Measurements from ENCODE around the gene GPC6. TPM values are rescaled to one million over a fixed set of nuclear protein-coding genes. Genes with fewer than 3 reads are reported as not detected.

Gene GPC6
- total RNA-seq, 2 experiments from 2014 or later, result not detected

DNA sequence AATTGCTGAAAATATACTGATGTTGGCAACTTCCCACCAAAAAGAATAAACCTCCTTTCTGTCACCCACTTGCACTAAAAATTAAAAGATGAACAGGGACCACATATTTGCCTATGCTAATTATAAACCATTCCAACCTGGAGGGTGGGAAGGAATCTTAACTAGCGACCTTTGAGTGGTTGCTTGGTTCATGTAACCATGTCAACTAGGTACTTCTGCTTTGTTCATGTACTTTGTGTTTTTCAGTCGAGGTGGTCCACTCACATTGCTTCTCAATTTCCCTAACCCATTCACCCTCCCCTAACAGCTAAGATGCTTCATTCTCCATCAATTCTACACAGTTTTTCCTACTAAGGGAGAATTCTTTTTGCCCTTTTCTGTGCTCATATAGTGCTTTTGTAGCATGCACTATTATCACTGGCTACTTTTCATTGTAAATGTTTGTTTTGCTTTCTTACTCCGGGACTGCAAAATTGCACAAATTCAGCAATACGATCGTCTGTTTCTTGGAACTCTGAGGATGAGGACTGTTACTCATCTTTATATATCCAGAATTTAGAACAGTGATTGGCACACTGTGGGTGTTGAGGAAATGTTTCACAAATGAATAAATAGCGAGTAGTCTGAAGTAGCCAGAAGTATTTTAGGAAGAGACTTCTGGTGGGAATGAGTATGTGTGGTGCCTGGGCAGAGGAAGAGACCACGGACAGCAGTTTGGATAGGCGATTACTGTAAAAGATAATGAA, 187.5 kb downstream of the GPC6 start:
- POLR2A ChIA-PET, result no interaction called here
- no peaks in the 10 kb centered on the region for H3K9me3 Mint-ChIP-seq
- no peak for DNase-seq
- CTCF ChIA-PET, result no interaction called here
- H3K4me3 Mint-ChIP-seq, result no peak overlapping the region
- intact Hi-C loops (cut with micrococcal nuclease), result no loop called here
- no peaks in the 10 kb centered on the region for H3K4me1 Mint-ChIP-seq (ENCODE audit: low read depth)
- no peaks in the 10 kb centered on the region for H3K27me3 Mint-ChIP-seq
- no peak overlapping the region for H3K27ac Mint-ChIP-seq
- H3K36me3 Mint-ChIP-seq, result no peaks in the 10 kb centered on the region

DNA sequence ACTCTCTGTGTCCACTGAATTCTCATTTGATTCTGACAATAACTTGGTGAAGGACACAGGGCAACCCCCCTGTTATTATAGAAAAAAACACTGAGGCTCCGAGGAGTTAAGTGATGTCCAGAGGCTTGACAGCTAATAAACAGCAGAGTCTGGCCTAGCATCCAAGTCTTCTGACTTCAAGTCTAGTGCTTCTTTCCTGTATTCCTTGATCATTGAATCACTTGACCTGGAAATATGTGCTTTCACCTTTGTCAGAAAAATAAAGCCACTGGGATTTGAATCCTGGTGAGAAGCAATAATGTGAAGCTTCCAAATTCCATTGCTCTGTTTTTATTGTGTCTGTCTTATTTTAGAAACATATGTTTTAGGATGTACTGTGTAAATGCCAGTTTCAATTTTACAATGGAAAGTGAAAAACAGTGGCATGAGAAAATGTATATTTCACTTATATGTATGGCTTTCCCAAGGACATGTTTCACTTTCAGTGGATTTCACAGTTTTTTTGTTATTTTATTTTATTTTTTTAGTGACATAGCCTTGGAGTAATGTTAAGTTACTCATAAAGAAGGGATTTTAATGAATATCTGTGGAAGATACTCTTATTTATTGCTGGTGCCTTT, 190.2 kb downstream of the GPC6 start:
- H3K4me1 Mint-ChIP-seq (ENCODE audit: low read depth), result no peaks in the 10 kb centered on the region
- no peak overlapping the region for H3K27ac Mint-ChIP-seq
- intact Hi-C loops (cut with micrococcal nuclease), result no loop called here
- no peak for DNase-seq
- H3K4me3 Mint-ChIP-seq, result no peak overlapping the region
- no peaks in the 10 kb centered on the region for H3K36me3 Mint-ChIP-seq
- POLR2A ChIA-PET, result no interaction called here
- no peaks in the 10 kb centered on the region for H3K9me3 Mint-ChIP-seq
- CTCF ChIA-PET, result no interaction called here
- H3K27me3 Mint-ChIP-seq, result no peaks in the 10 kb centered on the region

DNA sequence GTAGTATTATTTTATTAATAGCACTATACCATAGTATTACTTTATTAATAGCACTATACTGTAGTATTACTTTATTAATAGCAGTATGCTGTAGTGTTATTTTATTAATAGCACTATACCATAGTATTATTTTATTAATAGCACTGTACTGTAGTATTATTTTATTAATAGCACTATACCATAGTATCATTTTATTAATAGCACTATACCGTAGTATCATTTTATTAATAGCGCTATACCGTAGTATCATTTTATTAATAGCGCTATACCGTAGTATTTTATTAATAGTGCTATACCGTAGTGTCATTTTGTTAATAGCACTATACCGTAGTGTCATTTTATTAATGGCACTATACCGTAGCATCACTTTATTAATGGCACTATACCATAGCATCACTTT, 191.8 kb downstream of the GPC6 start:
- no peak for DNase-seq
- H3K9me3 Mint-ChIP-seq, result no peaks in the 10 kb centered on the region
- ChIA-PET POLR2A (no interaction called here), CTCF (no interaction called here)
- H3K4me1 Mint-ChIP-seq (ENCODE audit: low read depth), result no peaks in the 10 kb centered on the region
- H3K27ac Mint-ChIP-seq, result no peak overlapping the region
- no peaks in the 10 kb centered on the region for H3K27me3 Mint-ChIP-seq
- no peaks in the 10 kb centered on the region for H3K36me3 Mint-ChIP-seq
- intact Hi-C loops (cut with micrococcal nuclease), result no loop called here
- no peak overlapping the region for H3K4me3 Mint-ChIP-seq

DNA sequence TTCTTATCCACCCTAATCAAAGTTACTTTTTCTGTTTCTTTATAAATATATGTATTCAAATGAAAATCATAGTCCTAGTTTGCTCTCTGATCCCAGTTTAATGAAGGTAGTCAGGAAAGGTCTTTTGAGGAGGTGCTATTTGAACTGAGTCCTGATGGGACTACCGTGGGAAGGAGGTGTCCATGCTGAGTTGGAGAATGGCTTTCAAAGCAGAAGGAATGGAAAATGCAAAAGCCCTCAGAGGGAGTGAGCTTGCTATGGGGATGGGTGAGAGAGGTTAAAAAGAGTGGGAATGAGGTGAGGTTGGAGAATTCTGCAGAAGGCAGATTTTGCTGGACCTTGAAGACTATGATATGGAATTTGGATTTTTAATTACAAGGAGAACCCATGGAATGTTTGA, 193.6 kb downstream of the GPC6 start:
- Mint-ChIP-seq H3K4me1 (ENCODE audit: low read depth) (no peaks in the 10 kb centered on the region), H3K27ac (no peak overlapping the region), H3K9me3 (no peaks in the 10 kb centered on the region), H3K36me3 (no peaks in the 10 kb centered on the region), H3K27me3 (no peaks in the 10 kb centered on the region), H3K4me3 (no peak overlapping the region)
- ChIA-PET CTCF (no interaction called here), POLR2A (no interaction called here)
- intact Hi-C loops (cut with micrococcal nuclease), result no loop called here
- no peak for DNase-seq

DNA sequence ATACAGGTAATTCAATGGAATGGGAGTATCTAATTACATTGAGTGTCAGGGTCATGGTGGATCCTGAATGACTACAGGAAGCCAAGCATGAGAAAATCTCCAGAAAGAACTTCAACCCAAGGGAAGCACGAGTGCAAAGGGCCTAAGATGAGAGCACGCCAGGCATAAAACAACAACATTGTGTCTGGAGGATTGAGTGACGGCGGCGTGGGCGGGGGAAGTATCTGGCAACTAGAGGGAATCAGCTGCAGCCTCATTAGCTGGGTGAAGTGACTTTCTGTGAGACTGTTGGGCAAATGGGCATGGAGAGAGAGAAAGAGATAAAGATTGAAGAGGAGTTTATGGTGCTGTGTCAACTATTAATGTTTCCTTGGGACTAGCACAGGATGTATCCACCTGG, 194.3 kb downstream of the GPC6 start:
- H3K36me3 Mint-ChIP-seq, result no peaks in the 10 kb centered on the region
- peaks cover 4% of the 10 kb centered on the region for H3K9me3 Mint-ChIP-seq
- H3K27me3 Mint-ChIP-seq, result no peaks in the 10 kb centered on the region
- intact Hi-C loops (cut with micrococcal nuclease), result no loop called here
- DNase-seq, result no peak
- ChIA-PET CTCF (no interaction called here), POLR2A (no interaction called here)
- H3K27ac Mint-ChIP-seq, result no peak overlapping the region
- H3K4me1 Mint-ChIP-seq (ENCODE audit: low read depth), result no peaks in the 10 kb centered on the region
- H3K4me3 Mint-ChIP-seq, result no peak overlapping the region

DNA sequence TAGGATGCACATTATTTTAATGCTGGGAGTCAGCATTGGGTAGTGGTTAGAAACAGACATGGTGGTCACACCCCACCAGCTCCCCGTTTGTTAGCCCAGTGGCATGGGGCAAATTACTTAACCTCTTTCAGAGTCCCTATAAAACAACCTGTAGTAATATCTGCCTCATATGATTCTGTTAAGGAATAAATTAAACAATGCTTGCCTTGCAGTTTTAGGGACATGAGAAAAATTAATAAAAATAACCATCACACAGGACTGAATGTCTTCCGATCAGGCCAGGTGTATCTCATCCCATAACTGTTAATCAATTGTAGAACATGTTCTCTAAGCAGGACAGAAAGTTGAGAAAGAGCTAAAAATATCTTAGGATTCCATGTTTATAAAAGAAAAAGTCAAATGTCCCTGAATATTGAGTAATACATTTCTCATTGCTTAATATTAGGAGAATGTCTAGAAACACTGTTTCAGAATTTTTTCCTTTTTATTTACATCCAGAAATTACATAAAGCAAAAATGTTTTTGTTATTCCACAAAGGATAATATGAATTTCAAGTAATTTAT, 196.5 kb downstream of the GPC6 start:
- CTCF ChIA-PET, result interaction anchor here (1.0 kb wide), 1 partner anchor 8 kb away, joined by 3 read pairs; no protein-coding TSS in a partner anchor
- H3K36me3 Mint-ChIP-seq, result no peaks in the 10 kb centered on the region
- no peaks in the 10 kb centered on the region for H3K27me3 Mint-ChIP-seq
- H3K4me1 Mint-ChIP-seq (ENCODE audit: low read depth), result no peaks in the 10 kb centered on the region
- H3K9me3 Mint-ChIP-seq, result peaks cover 7% of the 10 kb centered on the region
- DNase-seq, result no peak
- POLR2A ChIA-PET, result no interaction called here
- intact Hi-C loops (cut with micrococcal nuclease), result no loop called here
- H3K27ac Mint-ChIP-seq, result no peak overlapping the region
- H3K4me3 Mint-ChIP-seq, result no peak overlapping the region

DNA sequence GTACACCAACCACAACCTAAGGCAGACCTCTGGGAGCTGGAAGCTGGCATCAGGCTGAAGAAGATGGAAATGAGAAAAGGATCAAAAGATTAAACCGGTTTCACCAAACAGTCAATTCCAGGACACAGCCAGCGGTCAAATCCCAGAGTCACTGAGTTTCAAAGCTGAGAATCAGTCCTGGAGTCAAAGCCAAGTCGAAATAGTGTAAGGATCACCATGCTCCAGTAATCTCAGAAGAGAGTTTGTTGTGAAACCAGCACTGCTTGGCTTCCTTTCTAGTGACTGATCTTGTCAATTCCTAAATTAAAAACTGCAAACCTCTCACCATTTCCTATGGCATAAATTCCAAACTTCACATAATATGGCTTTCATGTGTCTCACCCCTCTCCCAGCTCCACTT, 198.8 kb downstream of the GPC6 start:
- intact Hi-C loops (cut with micrococcal nuclease), result no loop called here
- Mint-ChIP-seq H3K27ac (no peak overlapping the region), H3K36me3 (no peaks in the 10 kb centered on the region), H3K27me3 (no peaks in the 10 kb centered on the region), H3K4me3 (no peak overlapping the region), H3K9me3 (peaks cover 7% of the 10 kb centered on the region), H3K4me1 (ENCODE audit: low read depth) (no peaks in the 10 kb centered on the region)
- CTCF ChIA-PET, result no interaction called here
- DNase-seq, result no peak
- POLR2A ChIA-PET, result no interaction called here

DNA sequence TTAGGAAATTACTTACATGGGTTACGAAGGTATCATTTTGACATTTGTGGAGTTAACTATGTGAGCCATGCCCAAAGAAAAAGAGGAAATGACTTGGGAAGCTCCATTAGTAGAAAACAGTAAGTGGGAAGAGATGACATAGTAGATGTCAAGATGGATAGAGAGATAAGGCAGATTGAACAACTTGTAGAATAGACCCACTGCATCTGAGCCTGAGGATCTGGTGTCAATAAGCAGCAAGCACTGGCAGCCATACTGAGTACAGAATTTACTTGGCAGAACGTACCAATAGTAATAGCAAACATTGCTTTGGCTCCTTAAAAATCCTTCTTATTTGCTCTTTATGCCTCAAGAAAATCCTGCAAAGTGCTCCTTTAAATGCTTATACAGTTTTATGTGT, 203.8 kb downstream of the GPC6 start:
- CTCF ChIA-PET, result no interaction called here
- Mint-ChIP-seq H3K4me1 (ENCODE audit: low read depth) (no peaks in the 10 kb centered on the region), H3K27ac (no peak overlapping the region), H3K4me3 (no peak overlapping the region), H3K27me3 (no peaks in the 10 kb centered on the region), H3K36me3 (no peaks in the 10 kb centered on the region), H3K9me3 (peaks cover 7% of the 10 kb centered on the region)
- POLR2A ChIA-PET, result no interaction called here
- no peak for DNase-seq
- intact Hi-C loops (cut with micrococcal nuclease), result no loop called here

DNA sequence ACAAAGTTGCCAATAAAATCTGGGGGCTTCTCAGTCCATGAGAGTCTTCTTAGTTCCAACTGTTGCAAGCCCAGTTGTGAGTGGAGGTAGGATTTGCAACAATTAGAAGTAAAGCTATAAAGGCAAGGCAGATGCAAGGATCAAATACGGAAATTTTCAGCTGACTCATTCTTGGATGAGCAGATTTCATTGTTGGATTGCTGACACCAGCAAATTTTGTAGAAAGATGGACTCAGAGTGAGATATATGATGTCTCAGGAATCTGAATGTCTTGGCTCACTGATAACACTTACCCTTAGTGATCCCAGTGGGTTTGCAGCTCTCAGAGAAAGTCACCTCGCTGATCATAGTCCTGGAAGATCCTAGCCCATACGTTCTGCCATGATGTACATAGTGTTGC, 209.0 kb downstream of the GPC6 start:
- DNase-seq, result no peak
- H3K4me3 Mint-ChIP-seq, result no peak overlapping the region
- POLR2A ChIA-PET, result no interaction called here
- H3K4me1 Mint-ChIP-seq (ENCODE audit: low read depth), result no peaks in the 10 kb centered on the region
- CTCF ChIA-PET, result no interaction called here
- H3K36me3 Mint-ChIP-seq, result no peaks in the 10 kb centered on the region
- no peak overlapping the region for H3K27ac Mint-ChIP-seq
- H3K9me3 Mint-ChIP-seq, result no peaks in the 10 kb centered on the region
- no peaks in the 10 kb centered on the region for H3K27me3 Mint-ChIP-seq
- intact Hi-C loops (cut with micrococcal nuclease), result no loop called here

DNA sequence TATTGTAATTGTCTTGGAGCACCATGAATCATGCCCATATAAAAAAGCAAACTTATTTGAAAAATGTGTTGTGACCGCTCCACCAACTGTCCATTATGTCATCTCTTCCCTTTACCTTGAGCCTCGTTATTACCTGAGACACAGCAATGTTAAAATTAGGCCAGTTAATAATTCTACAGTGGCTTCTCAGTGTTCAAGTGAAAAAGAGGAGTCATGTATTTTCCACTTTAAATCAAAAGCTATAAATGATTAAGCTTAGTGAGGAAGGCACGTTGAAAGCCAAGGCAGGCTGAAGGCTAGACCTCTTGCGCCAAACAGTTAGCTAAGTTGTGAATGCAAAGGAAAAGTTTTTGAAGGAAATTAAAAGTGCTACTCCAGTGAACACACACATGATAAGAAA, 210.5 kb downstream of the GPC6 start:
- POLR2A ChIA-PET, result no interaction called here
- no peaks in the 10 kb centered on the region for H3K9me3 Mint-ChIP-seq
- no peak overlapping the region for H3K27ac Mint-ChIP-seq
- DNase-seq, result no peak
- CTCF ChIA-PET, result no interaction called here
- intact Hi-C loops (cut with micrococcal nuclease), result no loop called here
- H3K4me3 Mint-ChIP-seq, result no peak overlapping the region
- no peaks in the 10 kb centered on the region for H3K36me3 Mint-ChIP-seq
- H3K4me1 Mint-ChIP-seq (ENCODE audit: low read depth), result no peaks in the 10 kb centered on the region
- H3K27me3 Mint-ChIP-seq, result no peaks in the 10 kb centered on the region

DNA sequence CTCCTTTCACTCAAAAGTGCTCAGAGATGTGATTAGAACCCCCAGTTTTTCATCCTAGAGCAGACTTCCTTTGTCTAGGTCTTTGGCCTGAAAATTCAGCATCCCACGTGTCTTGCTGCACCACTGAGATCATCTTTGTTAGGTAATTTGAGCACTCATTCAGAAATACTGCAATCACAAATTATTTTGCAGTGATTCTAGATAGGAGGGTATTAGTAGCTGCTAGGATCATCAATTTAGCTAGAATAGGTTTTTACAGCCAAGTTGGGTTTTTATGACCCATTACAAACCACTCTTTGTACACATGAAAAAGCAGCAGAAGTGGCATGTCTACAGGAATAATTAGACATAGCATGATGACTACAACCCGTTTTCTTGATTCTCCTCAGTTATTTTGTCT, 219.6 kb downstream of the GPC6 start:
- no peaks in the 10 kb centered on the region for H3K27me3 Mint-ChIP-seq
- no peaks in the 10 kb centered on the region for H3K9me3 Mint-ChIP-seq
- no peaks in the 10 kb centered on the region for H3K4me1 Mint-ChIP-seq (ENCODE audit: low read depth)
- DNase-seq, result no peak
- ChIA-PET POLR2A (no interaction called here), CTCF (no interaction called here)
- H3K4me3 Mint-ChIP-seq, result no peak overlapping the region
- intact Hi-C loops (cut with micrococcal nuclease), result no loop called here
- no peak overlapping the region for H3K27ac Mint-ChIP-seq
- no peaks in the 10 kb centered on the region for H3K36me3 Mint-ChIP-seq

DNA sequence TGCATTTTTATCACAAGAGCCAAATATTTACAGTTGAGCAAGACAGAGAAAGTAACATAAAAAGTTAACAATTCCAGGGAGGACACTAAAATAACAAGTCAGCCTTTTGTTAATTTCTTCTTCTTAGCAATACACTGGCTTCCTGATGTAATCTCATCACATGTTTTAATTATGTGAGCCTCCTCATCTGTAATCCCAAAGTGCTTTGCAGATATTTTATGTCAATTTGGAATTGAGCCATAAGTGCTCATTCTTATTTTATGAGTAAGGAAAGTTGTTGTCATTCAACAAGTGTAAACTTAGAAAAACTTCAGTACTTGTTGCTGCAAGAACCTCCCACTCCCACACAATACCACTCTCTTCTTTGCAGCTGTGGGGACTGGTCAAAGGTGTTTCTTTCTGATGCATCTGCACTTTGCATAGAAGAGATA, 223.6 kb downstream of the GPC6 start:
- Mint-ChIP-seq H3K27me3 (no peaks in the 10 kb centered on the region), H3K4me1 (ENCODE audit: low read depth) (no peaks in the 10 kb centered on the region), H3K27ac (no peak overlapping the region), H3K36me3 (no peaks in the 10 kb centered on the region), H3K4me3 (no peak overlapping the region), H3K9me3 (no peaks in the 10 kb centered on the region)
- ChIA-PET CTCF (no interaction called here), POLR2A (no interaction called here)
- DNase-seq, result no peak
- intact Hi-C loops (cut with micrococcal nuclease), result no loop called here

DNA sequence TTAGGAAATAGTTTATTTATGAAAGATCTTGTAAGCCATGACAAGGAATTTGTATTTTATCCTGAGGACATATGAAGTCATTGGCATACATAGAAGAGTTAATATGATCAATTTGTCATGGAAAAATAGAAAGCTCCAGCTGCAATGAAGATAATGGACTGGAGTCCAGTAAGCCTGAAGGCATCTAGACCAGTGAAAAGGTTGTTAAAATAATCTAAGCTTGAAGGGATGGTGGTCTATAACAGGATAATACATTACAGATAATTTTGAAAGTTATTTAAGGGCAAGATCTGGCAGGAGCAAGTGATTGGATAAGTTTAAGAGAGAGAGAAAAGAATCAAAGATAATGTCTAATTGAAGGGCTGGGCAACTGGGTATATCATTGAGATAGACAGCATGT, 224.2 kb downstream of the GPC6 start:
- Mint-ChIP-seq H3K27ac (no peak overlapping the region), H3K27me3 (no peaks in the 10 kb centered on the region), H3K4me1 (ENCODE audit: low read depth) (no peaks in the 10 kb centered on the region), H3K4me3 (no peak overlapping the region), H3K9me3 (no peaks in the 10 kb centered on the region), H3K36me3 (no peaks in the 10 kb centered on the region)
- no peak for DNase-seq
- intact Hi-C loops (cut with micrococcal nuclease), result no loop called here
- POLR2A ChIA-PET, result no interaction called here
- CTCF ChIA-PET, result no interaction called here
